ENCODE data around the gene WNT2.

Gene WNT2

DNA sequence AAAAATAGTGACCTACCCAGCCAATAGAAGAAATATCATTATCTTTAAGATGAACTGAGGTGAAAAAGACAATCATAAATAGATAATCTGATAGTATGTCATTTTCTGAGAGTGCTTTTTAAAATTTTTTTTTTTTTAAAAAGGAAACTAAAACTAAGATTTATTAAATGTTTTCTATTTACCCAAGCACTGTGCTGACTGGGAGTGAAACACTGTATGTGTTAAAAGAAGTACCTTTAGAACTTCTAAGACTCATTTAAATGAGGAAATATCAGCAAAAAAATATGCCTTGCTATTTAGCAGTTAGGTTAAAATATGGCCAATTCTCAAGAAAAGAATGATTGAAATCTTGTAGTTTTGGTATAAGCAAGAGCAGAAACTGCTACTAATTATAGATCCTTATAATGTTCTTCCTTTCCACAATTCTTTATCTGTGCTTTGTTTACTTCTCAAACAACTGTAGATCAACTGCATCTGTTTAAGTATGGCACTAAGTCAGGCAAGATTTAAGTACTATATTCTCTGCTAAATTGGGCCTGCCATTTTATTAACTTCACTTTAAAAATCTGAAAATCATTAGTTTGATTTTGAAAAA lies 39.5 kb upstream of the WNT2 start:
- H3K9ac ChIP-seq (ENCODE audit: low read length), result no peak overlapping the region
- H3K9me3 ChIP-seq (ENCODE audit: insufficient read depth, low read length), result no peaks in the 10 kb centered on the region
- H3K27ac ChIP-seq (ENCODE audit: low read depth, low read length), result no peak overlapping the region
- H2AFZ ChIP-seq (ENCODE audit: low read depth, low read length, severe bottlenecking), result no peak overlapping the region
- H3K4me3 ChIP-seq (ENCODE audit: insufficient read depth, low read length, poor library complexity, severe bottlenecking), result no peak overlapping the region
- H4K20me1 ChIP-seq (ENCODE audit: low read depth, low read length), result no peaks in the 10 kb centered on the region
- TF ChIP-seq EZH2phosphoT487 (conservative IDR thresholded peaks at IDR 0.05; ENCODE audit: low read length), result no peak
- TF ChIP-seq, protein P1, sequence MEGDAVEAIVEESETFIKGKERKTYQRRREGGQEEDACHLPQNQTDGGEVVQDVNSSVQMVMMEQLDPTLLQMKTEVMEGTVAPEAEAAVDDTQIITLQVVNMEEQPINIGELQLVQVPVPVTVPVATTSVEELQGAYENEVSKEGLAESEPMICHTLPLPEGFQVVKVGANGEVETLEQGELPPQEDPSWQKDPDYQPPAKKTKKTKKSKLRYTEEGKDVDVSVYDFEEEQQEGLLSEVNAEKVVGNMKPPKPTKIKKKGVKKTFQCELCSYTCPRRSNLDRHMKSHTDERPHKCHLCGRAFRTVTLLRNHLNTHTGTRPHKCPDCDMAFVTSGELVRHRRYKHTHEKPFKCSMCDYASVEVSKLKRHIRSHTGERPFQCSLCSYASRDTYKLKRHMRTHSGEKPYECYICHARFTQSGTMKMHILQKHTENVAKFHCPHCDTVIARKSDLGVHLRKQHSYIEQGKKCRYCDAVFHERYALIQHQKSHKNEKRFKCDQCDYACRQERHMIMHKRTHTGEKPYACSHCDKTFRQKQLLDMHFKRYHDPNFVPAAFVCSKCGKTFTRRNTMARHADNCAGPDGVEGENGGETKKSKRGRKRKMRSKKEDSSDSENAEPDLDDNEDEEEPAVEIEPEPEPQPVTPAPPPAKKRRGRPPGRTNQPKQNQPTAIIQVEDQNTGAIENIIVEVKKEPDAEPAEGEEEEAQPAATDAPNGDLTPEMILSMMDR (IDR thresholded peaks at IDR 0.05; ENCODE audit: insufficient read depth, low read length, poor library complexity, severe bottlenecking), result no peak
- no peaks in the 10 kb centered on the region; the same call in 1 of the 2 replicates for H3K79me2 ChIP-seq (ENCODE audit: insufficient read depth, low read length)
- peaks cover 48% of the 10 kb centered on the region for H3K36me3 ChIP-seq (ENCODE audit: low read length)
- no peak overlapping the region for H3K4me2 ChIP-seq (ENCODE audit: low read depth, low read length, poor library complexity, severe bottlenecking)
- peaks cover 26% of the 10 kb centered on the region; the same call in 1 of the 2 replicates for H3F3A ChIP-seq (ENCODE audit: insufficient read depth)
- no peaks in the 10 kb centered on the region for H3K9me2 ChIP-seq (replicated peaks; ENCODE audit: insufficient read depth, low read length)
- no peaks in the 10 kb centered on the region for H3K27me3 ChIP-seq (ENCODE audit: low read length)

DNA sequence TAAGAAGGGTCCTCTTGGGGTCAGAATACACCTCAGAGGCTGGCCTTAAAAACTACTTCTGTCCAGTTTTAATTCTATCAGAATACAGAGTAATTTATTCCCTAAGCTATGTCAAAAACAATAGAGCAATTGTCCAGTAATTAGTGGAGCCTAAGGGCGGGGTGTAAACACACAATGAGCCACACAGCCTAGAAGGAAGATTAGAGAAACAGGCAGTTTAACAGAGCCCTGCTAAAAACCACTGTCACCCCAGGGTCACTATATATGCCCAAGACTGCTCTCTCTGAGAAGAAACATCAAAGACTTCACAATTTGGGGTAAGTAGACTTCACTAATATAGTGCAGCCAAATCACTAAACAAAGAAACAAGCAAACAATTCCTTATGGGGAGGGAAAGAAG lies 27.2 kb upstream of the WNT2 start:
- Histone ChIP-seq H3K4me3 (ENCODE audit: insufficient read depth, low read length, poor library complexity, severe bottlenecking) (no peak overlapping the region), H4K20me1 (ENCODE audit: low read depth, low read length) (no peaks in the 10 kb centered on the region), H3K79me2 (ENCODE audit: insufficient read depth, low read length) (no peaks in the 10 kb centered on the region), H3F3A (ENCODE audit: insufficient read depth) (no peaks in the 10 kb centered on the region), H2AFZ (ENCODE audit: low read depth, low read length, severe bottlenecking) (no peak overlapping the region), H3K4me2 (ENCODE audit: low read depth, low read length, poor library complexity, severe bottlenecking) (no peak overlapping the region), H3K27me3 (ENCODE audit: low read length) (no peaks in the 10 kb centered on the region), H3K9ac (ENCODE audit: low read length) (no peak overlapping the region), H3K27ac (ENCODE audit: low read depth, low read length) (no peak overlapping the region), H3K9me3 (ENCODE audit: insufficient read depth, low read length) (no peaks in the 10 kb centered on the region), H3K36me3 (ENCODE audit: low read length) (peaks cover 3% of the 10 kb centered on the region; the same call in 1 of the 2 replicates), H3K9me2 (replicated peaks; ENCODE audit: insufficient read depth, low read length) (no peaks in the 10 kb centered on the region)
- TF ChIP-seq, protein P1 (IDR thresholded peaks at IDR 0.05; ENCODE audit: insufficient read depth, low read length, poor library complexity, severe bottlenecking), result no peak
- TF ChIP-seq EZH2phosphoT487 (conservative IDR thresholded peaks at IDR 0.05; ENCODE audit: low read length), result no peak

DNA sequence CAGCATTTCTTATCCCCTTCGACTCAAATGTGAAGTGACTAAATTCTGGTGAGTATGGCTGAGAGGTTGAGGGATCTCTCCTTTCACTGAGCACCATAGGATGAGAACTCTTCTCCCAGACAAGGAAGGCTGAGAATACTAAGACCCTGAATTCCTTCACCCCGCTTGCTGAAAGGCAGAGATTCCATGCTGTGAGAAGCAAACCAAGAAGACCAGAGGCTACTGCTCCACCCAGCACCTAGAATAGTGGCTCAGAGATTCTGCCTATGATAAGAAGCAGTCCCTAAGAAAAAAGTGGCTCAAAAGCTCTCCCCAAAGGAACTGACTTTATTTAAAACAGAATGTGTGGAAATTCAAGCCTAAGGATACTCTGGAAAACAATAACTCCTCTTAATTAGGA lies 26.7 kb upstream of the WNT2 start:
- no peak overlapping the region for H3K9ac ChIP-seq (ENCODE audit: low read length)
- no peak overlapping the region for H2AFZ ChIP-seq (ENCODE audit: low read depth, low read length, severe bottlenecking)
- H4K20me1 ChIP-seq (ENCODE audit: low read depth, low read length), result no peaks in the 10 kb centered on the region
- H3K27ac ChIP-seq (ENCODE audit: low read depth, low read length), result no peak overlapping the region
- H3K79me2 ChIP-seq (ENCODE audit: insufficient read depth, low read length), result no peaks in the 10 kb centered on the region
- H3K4me3 ChIP-seq (ENCODE audit: insufficient read depth, low read length, poor library complexity, severe bottlenecking), result no peak overlapping the region
- H3K9me2 ChIP-seq (replicated peaks; ENCODE audit: insufficient read depth, low read length), result no peaks in the 10 kb centered on the region
- TF ChIP-seq, protein P1 (IDR thresholded peaks at IDR 0.05; ENCODE audit: insufficient read depth, low read length, poor library complexity, severe bottlenecking), result no peak
- no peak for TF ChIP-seq EZH2phosphoT487 (conservative IDR thresholded peaks at IDR 0.05; ENCODE audit: low read length)
- peaks cover 3% of the 10 kb centered on the region; the same call in 1 of the 2 replicates for H3K36me3 ChIP-seq (ENCODE audit: low read length)
- H3K9me3 ChIP-seq (ENCODE audit: insufficient read depth, low read length), result no peaks in the 10 kb centered on the region
- no peaks in the 10 kb centered on the region for H3K27me3 ChIP-seq (ENCODE audit: low read length)
- H3F3A ChIP-seq (ENCODE audit: insufficient read depth), result no peaks in the 10 kb centered on the region
- no peak overlapping the region for H3K4me2 ChIP-seq (ENCODE audit: low read depth, low read length, poor library complexity, severe bottlenecking)
